WTC11 (cell line): ENCODE data around the gene FOXC1. TPM values are rescaled to one million over a fixed set of nuclear protein-coding genes. Genes with fewer than 3 reads are reported as not detected.

Experiments
- ATAC-seq: fragments of 200-7000 bp; cut with Tn5 transposase; 2 replicates; pipeline ENCODE4 v1.10.0; 2021; ENCODE audit warnings: mild to moderate bottlenecking, moderate library complexity
- CTCF ChIA-PET: fragments of 300-600 bp; sonication (Branson Sonifier 250); formaldehyde crosslinking; loops from one replicate; lab custom pipeline; 2021; ENCODE audit warnings: antibody characterized with exemption; lab: Charles Lee
- POLR2A ChIA-PET: fragments of 350-600 bp; sonication (Branson Sonifier 250); formaldehyde crosslinking; loops from one replicate; lab custom pipeline; 2021; ENCODE audit warnings: antibody characterized with exemption; lab: Charles Lee
- DNase-seq: peaks from one replicate; pipeline ENCODE4 v3.0.0; 2021; ENCODE audit warnings: low spot score
- H3K27ac Mint-ChIP-seq: 2 replicates; pipeline ENCODE4 v1.8.0; 2021; ENCODE audit warnings: mixed read lengths
- H3K27me3 Mint-ChIP-seq: 2 replicates; pipeline ENCODE4 v1.8.0; 2021; ENCODE audit warnings: low read depth, mild to moderate bottlenecking, moderate library complexity, mixed read lengths
- H3K36me3 Mint-ChIP-seq: 2 replicates; pipeline ENCODE4 v1.8.0; 2021; ENCODE audit warnings: mixed read lengths
- H3K4me1 Mint-ChIP-seq: 2 replicates; pipeline ENCODE4 v1.8.0; 2022; ENCODE audit warnings: mixed read lengths
- H3K4me3 Mint-ChIP-seq: 2 replicates; pipeline ENCODE4 v1.8.0; 2021; ENCODE audit warnings: mild to moderate bottlenecking, moderate library complexity, mixed read lengths
- H3K9me3 Mint-ChIP-seq: 2 replicates; pipeline ENCODE4 v1.8.0; 2021; ENCODE audit warnings: mixed read lengths
- AR ChIP-seq: fragments of 250-450 bp; sonication (Bioruptor Pico); IDR thresholded peaks from 2 replicates; pipeline ENCODE4 v1.9.0; 2021; ENCODE audit warnings: mild to moderate bottlenecking
- ATF2 ChIP-seq: sonication (generic); formaldehyde crosslinking; IDR thresholded peaks from 2 replicates; pipeline ENCODE4 v1.8.1; 2022; ENCODE audit warnings: low read depth, missing genetic modification reagents, borderline replicate concordance
- CREM ChIP-seq: sonication (generic); formaldehyde crosslinking; IDR thresholded peaks from 2 replicates; pipeline ENCODE4 v1.8.1; 2022; ENCODE audit warnings: mild to moderate bottlenecking, missing genetic modification reagents, moderate library complexity
- ETV6 ChIP-seq: sonication (generic); formaldehyde crosslinking; IDR thresholded peaks from 2 replicates; pipeline ENCODE4 v1.8.1; 2022; ENCODE audit warnings: mild to moderate bottlenecking, missing genetic modification reagents
- IRF2 ChIP-seq: sonication (generic); formaldehyde crosslinking; IDR thresholded peaks from 2 replicates; pipeline ENCODE4 v1.8.0; 2022; ENCODE audit warnings: low read depth, missing genetic modification reagents, borderline replicate concordance
- KAT7 ChIP-seq: sonication (generic); formaldehyde crosslinking; IDR thresholded peaks from 2 replicates; pipeline ENCODE4 v1.8.1; 2023; ENCODE audit warnings: missing genetic modification reagents, mild to moderate bottlenecking, borderline replicate concordance
- NFYB ChIP-seq: sonication (generic); formaldehyde crosslinking; conservative IDR thresholded peaks from 2 replicates; pipeline ENCODE4 v1.8.0; 2022; ENCODE audit warnings: low read depth, missing genetic modification reagents
- NR1H2 ChIP-seq: sonication (generic); formaldehyde crosslinking; IDR thresholded peaks from 2 replicates; pipeline ENCODE4 v1.9.0; 2021; ENCODE audit warnings: mild to moderate bottlenecking, moderate library complexity, missing genetic modification reagents
- SMAD3 ChIP-seq: sonication (generic); formaldehyde crosslinking; IDR thresholded peaks from 2 replicates; pipeline ENCODE4 v1.8.0; 2022; ENCODE audit warnings: missing genetic modification reagents, mild to moderate bottlenecking, borderline replicate concordance
- SMAD4 ChIP-seq: sonication (generic); formaldehyde crosslinking; IDR thresholded peaks from 2 replicates; pipeline ENCODE4 v1.8.0; 2022; ENCODE audit warnings: mild to moderate bottlenecking, missing genetic modification reagents
- SP1 ChIP-seq: sonication (generic); formaldehyde crosslinking; conservative IDR thresholded peaks from 2 replicates; pipeline ENCODE4 v1.8.1; 2022; ENCODE audit warnings: missing genetic modification reagents
- TEAD1 ChIP-seq: sonication (generic); formaldehyde crosslinking; IDR thresholded peaks from 2 replicates; pipeline ENCODE4 v1.8.0; 2022; ENCODE audit warnings: mild to moderate bottlenecking, missing genetic modification reagents
- TP53 ChIP-seq: sonication (generic); formaldehyde crosslinking; IDR thresholded peaks from 2 replicates; pipeline ENCODE4 v1.8.1; 2023; ENCODE audit warnings: mild to moderate bottlenecking, missing genetic modification reagents
- USF1 ChIP-seq: sonication (generic); formaldehyde crosslinking; IDR thresholded peaks from 2 replicates; pipeline ENCODE4 v1.8.0; 2022; ENCODE audit warnings: mild to moderate bottlenecking, missing genetic modification reagents
- ZNF219 ChIP-seq: sonication (generic); formaldehyde crosslinking; IDR thresholded peaks from 2 replicates; pipeline ENCODE4 v1.8.0; 2023; ENCODE audit warnings: missing genetic modification reagents, mild to moderate bottlenecking, borderline replicate concordance
- ZNF416 ChIP-seq: fragments of 250-450 bp; sonication (Bioruptor Pico); IDR thresholded peaks from 2 replicates; pipeline ENCODE4 v1.9.0; 2021; ENCODE audit warnings: mild to moderate bottlenecking, inconsistent platforms
- total RNA-seq: library from RNA; stranded (reverse); gene quantifications from 3 replicates; pipeline ENCODE4 v1.2.3, GENCODE V29; 2021
- TF ChIP-seq, protein P1 (sequence below): sonication (generic); formaldehyde crosslinking; IDR thresholded peaks from 2 replicates; pipeline ENCODE4 v1.8.1; 2022; ENCODE audit warnings: mild to moderate bottlenecking, moderate library complexity, missing genetic modification reagents
- TF ChIP-seq, protein P2 (sequence below): fragments of 250-450 bp; sonication (Bioruptor Pico); IDR thresholded peaks from 2 replicates; pipeline ENCODE4 v2.1.2; 2022; ENCODE audit warnings: mild to moderate bottlenecking, moderate library complexity

The FOXC1 gene
- total RNA-seq, 1 experiment from 2014 or later, result 10.7 TPM

GRCh38 chr6:1657771-1658165 lies 48.1 kb downstream of the FOXC1 start:
- peaks cover 10% of the 10 kb centered on the region for H3K4me1 Mint-ChIP-seq
- CTCF ChIA-PET, result interaction anchor here (0.7 kb wide), 2 partner anchors 55 to 555 kb away, joined by 4 to 6 read pairs; no protein-coding TSS in a partner anchor

More at GRCh38 chr6:1657771-1658165, 48.1 kb downstream of the FOXC1 start:
- no peak for TF ChIP-seq SMAD3 (CRISPR knock-in tag)
- no peak for TF ChIP-seq TP53 (CRISPR knock-in tag)
- no peak for TF ChIP-seq SMAD4 (CRISPR knock-in tag)
- TF ChIP-seq, protein P1, sequence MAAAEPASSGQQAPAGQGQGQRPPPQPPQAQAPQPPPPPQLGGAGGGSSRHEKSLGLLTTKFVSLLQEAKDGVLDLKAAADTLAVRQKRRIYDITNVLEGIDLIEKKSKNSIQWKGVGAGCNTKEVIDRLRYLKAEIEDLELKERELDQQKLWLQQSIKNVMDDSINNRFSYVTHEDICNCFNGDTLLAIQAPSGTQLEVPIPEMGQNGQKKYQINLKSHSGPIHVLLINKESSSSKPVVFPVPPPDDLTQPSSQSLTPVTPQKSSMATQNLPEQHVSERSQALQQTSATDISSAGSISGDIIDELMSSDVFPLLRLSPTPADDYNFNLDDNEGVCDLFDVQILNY (CRISPR knock-in tag), result no peak
- TF ChIP-seq IRF2 (CRISPR knock-in tag), result no peak
- TF ChIP-seq NFYB, result no peak
- no peak for TF ChIP-seq KAT7 (CRISPR knock-in tag)
- TF ChIP-seq ZNF219 (CRISPR knock-in tag), result no peak
- TF ChIP-seq ATF2 (CRISPR knock-in tag), result no peak
- TF ChIP-seq SP1, result no peak
- TF ChIP-seq, protein P2, sequence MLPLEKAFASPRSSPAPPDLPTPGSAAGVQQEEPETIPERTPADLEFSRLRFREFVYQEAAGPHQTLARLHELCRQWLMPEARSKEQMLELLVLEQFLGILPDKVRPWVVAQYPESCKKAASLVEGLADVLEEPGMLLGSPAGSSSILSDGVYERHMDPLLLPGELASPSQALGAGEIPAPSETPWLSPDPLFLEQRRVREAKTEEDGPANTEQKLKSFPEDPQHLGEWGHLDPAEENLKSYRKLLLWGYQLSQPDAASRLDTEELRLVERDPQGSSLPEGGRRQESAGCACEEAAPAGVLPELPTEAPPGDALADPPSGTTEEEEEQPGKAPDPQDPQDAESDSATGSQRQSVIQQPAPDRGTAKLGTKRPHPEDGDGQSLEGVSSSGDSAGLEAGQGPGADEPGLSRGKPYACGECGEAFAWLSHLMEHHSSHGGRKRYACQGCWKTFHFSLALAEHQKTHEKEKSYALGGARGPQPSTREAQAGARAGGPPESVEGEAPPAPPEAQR (CRISPR knock-in tag), result no peak
- TF ChIP-seq NR1H2 (CRISPR knock-in tag), result no peak
- no peak for TF ChIP-seq AR (CRISPR knock-in tag)
- TF ChIP-seq ZNF416 (CRISPR knock-in tag), result no peak
- no peak for TF ChIP-seq CREM (CRISPR knock-in tag)
- TF ChIP-seq TEAD1 (CRISPR knock-in tag), result no peak
- TF ChIP-seq ETV6 (CRISPR knock-in tag), result no peak
- no peak for TF ChIP-seq USF1 (CRISPR knock-in tag)
- Mint-ChIP-seq H3K27ac (no peak overlapping the region), H3K4me3 (no peak overlapping the region), H3K27me3 (no peaks in the 10 kb centered on the region; the same call in 1 of the 2 replicates), H3K36me3 (no peaks in the 10 kb centered on the region), H3K9me3 (no peaks in the 10 kb centered on the region)
- no peak for DNase-seq
- POLR2A ChIA-PET, result no interaction called here
- ATAC-seq, result no peak
